Measurements from ENCODE around the gene MLEC. TPM values are rescaled to one million over a fixed set of nuclear protein-coding genes. Genes with fewer than 3 reads are reported as not detected.

The MLEC gene
- total and polyA plus RNA-seq, 2 of the 13 experiments (the other 11 are each of a cell fraction or from before 2014, with no cell fraction given), result 49.8 to 156 TPM

- no peak for TF ChIP-seq DZIP1 (CRISPR knock-in tag; IDR thresholded peaks at IDR 0.05)
- TF ChIP-seq THAP11 (CRISPR knock-in tag; IDR thresholded peaks at IDR 0.05), result peak; percentile 93
- peak; percentile 67; the same call in 1 of the 2 replicates for TF ChIP-seq ZNF501 (CRISPR knock-in tag; IDR thresholded peaks at IDR 0.05)
- 0 out of 2 replicates have a peak, but pooled peaks have one; percentile 14 for TF ChIP-seq ETV6 (CRISPR knock-in tag; conservative IDR thresholded peaks at IDR 0.05)
- peak; percentile 52; the same call in 1 of the 2 replicates for TF ChIP-seq SIN3B (IDR thresholded peaks at IDR 0.05; ENCODE audit: low read length)
- TF ChIP-seq, protein P1, sequence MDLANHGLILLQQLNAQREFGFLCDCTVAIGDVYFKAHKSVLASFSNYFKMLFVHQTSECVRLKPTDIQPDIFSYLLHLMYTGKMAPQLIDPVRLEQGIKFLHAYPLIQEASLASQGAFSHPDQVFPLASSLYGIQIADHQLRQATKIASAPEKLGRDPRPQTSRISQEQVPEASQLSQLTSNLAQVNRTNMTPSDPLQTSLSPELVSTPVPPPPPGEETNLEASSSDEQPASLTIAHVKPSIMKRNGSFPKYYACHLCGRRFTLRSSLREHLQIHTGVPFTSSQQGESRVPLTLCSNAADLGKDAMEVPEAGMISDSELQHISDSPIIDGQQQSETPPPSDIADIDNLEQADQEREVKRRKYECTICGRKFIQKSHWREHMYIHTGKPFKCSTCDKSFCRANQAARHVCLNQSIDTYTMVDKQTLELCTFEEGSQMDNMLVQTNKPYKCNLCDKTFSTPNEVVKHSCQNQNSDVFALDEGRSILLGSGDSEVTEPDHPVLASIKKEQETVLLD (CRISPR knock-in tag; IDR thresholded peaks at IDR 0.05; ENCODE audit: low read depth), result peak; percentile 84
- peak; percentile 85 for TF ChIP-seq PHF21A (CRISPR knock-in tag; IDR thresholded peaks at IDR 0.05)
- no peak for TF ChIP-seq ZNF280B (CRISPR knock-in tag; IDR thresholded peaks at IDR 0.05; ENCODE audit: borderline replicate concordance)
- TF ChIP-seq ZBTB46 (CRISPR knock-in tag; IDR thresholded peaks at IDR 0.05; ENCODE audit: borderline replicate concordance), result no peak
- no peak for TF ChIP-seq ZNF383 (CRISPR knock-in tag; IDR thresholded peaks at IDR 0.05; ENCODE audit: borderline replicate concordance)
- TF ChIP-seq, protein P2, sequence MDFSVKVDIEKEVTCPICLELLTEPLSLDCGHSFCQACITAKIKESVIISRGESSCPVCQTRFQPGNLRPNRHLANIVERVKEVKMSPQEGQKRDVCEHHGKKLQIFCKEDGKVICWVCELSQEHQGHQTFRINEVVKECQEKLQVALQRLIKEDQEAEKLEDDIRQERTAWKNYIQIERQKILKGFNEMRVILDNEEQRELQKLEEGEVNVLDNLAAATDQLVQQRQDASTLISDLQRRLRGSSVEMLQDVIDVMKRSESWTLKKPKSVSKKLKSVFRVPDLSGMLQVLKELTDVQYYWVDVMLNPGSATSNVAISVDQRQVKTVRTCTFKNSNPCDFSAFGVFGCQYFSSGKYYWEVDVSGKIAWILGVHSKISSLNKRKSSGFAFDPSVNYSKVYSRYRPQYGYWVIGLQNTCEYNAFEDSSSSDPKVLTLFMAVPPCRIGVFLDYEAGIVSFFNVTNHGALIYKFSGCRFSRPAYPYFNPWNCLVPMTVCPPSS (IDR thresholded peaks at IDR 0.05), result no peak
- no peak for TF ChIP-seq ZNF224 (CRISPR knock-in tag; IDR thresholded peaks at IDR 0.05)
- TF ChIP-seq, protein P3, sequence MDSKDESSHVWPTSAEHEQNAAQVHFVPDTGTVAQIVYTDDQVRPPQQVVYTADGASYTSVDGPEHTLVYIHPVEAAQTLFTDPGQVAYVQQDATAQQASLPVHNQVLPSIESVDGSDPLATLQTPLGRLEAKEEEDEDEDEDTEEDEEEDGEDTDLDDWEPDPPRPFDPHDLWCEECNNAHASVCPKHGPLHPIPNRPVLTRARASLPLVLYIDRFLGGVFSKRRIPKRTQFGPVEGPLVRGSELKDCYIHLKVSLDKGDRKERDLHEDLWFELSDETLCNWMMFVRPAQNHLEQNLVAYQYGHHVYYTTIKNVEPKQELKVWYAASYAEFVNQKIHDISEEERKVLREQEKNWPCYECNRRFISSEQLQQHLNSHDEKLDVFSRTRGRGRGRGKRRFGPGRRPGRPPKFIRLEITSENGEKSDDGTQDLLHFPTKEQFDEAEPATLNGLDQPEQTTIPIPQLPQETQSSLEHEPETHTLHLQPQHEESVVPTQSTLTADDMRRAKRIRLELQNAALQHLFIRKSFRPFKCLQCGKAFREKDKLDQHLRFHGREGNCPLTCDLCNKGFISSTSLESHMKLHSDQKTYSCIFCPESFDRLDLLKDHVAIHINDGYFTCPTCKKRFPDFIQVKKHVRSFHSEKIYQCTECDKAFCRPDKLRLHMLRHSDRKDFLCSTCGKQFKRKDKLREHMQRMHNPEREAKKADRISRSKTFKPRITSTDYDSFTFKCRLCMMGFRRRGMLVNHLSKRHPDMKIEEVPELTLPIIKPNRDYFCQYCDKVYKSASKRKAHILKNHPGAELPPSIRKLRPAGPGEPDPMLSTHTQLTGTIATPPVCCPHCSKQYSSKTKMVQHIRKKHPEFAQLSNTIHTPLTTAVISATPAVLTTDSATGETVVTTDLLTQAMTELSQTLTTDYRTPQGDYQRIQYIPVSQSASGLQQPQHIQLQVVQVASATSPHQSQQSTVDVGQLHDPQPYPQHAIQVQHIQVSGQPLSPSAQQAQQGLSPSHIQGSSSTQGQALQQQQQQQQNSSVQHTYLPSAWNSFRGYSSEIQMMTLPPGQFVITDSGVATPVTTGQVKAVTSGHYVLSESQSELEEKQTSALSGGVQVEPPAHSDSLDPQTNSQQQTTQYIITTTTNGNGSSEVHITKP (CRISPR knock-in tag; IDR thresholded peaks at IDR 0.05; ENCODE audit: low read depth), result peak; percentile 91
- TF ChIP-seq TBX3 (IDR thresholded peaks at IDR 0.05; ENCODE audit: borderline replicate concordance), result peak; percentile 71; the same call in 1 of the 2 replicates
Measured at GRCh38 chr12:120686690-120687577, at the start of gene MLEC (continued).
